ENCODE measurements around the gene SEL1L2.

The SEL1L2 gene

DNA sequence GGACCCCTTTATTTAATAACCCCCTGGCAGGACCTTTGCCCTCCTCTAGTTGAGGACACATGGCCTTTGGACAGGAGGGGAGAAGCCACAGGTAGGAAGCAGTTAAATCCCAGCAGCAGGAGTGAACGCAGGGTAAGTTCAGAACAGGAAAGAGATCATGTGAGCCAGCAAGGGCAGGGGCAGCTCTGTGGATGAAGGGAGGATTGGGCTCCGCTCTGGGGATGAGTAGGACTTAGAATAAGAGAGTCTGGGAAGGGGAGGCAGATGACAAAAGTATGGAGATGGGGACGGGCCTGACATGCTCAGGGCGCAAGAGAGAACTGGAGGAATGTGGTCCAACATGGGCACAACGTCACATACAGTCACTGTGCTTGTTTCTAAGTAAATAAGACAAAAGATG lies 116.6 kb downstream of the SEL1L2 start:
- Histone ChIP-seq H3K4me3 (no peak overlapping the region), H3K27ac (no peak overlapping the region)
- TF ChIP-seq, protein P1, sequence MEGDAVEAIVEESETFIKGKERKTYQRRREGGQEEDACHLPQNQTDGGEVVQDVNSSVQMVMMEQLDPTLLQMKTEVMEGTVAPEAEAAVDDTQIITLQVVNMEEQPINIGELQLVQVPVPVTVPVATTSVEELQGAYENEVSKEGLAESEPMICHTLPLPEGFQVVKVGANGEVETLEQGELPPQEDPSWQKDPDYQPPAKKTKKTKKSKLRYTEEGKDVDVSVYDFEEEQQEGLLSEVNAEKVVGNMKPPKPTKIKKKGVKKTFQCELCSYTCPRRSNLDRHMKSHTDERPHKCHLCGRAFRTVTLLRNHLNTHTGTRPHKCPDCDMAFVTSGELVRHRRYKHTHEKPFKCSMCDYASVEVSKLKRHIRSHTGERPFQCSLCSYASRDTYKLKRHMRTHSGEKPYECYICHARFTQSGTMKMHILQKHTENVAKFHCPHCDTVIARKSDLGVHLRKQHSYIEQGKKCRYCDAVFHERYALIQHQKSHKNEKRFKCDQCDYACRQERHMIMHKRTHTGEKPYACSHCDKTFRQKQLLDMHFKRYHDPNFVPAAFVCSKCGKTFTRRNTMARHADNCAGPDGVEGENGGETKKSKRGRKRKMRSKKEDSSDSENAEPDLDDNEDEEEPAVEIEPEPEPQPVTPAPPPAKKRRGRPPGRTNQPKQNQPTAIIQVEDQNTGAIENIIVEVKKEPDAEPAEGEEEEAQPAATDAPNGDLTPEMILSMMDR (IDR thresholded peaks at IDR 0.05): no peak
- DNase-seq (ENCODE audit: low spot score): no peak

DNA sequence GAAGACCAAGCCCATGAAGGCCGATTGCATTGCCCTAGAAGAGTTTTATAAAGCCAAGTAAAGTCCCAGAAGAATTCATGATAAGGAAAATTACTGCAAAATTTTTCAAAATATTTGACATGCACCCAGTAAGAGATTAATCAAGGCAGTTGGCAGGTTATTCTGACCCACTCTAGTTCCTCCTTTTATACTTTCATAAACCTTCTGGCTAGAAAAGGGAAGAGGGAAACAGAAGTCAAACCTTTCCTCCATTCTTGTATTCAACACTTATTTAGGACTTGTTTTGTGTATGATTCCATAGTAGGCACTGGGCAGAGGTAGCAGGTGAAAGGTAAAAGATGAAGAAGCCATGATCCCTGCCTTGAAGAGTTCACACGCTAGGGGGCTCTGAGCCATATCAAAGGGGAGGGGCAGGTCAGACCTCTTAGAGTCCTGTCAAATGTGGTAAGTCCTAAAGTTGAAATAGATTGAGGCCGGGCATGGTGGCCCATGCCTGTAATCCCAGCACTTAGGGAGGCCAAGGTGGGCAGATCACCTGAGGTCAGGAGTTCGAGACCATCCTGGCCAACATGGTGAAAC lies 120.2 kb downstream of the SEL1L2 start:
- TF ChIP-seq, protein P1 (IDR thresholded peaks at IDR 0.05): no peak
- Histone ChIP-seq H3K4me3 (no peak overlapping the region), H3K27ac (peak overlapping the region in 1 of 2 donors; percentile 19)
- no peak for DNase-seq (ENCODE audit: low spot score)

DNA sequence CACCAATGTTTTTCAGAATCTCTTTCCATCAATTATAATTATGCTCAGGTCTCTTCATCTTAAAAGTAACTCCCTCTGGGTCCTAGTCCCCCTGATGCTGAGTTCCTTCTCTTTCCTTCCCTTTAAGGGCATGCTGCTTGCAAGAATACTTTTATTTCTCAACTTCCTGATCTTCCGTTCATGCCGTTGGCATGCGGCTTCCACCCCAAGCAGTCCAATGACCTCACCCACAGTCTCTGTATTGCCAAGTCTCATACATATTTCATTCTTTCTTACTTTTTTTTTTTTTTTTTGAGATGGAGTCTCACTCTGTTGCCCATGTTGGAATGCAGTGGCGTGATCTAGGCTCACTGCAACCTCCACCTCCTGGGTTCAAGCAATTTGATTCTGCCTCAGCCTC lies 122.1 kb downstream of the SEL1L2 start:
- Histone ChIP-seq H3K27ac (peak overlapping the region; percentile 40 to 79), H3K4me3 (no peak overlapping the region)
- no peak for DNase-seq (ENCODE audit: low spot score)
- TF ChIP-seq, protein P1 (IDR thresholded peaks at IDR 0.05): no peak

DNA sequence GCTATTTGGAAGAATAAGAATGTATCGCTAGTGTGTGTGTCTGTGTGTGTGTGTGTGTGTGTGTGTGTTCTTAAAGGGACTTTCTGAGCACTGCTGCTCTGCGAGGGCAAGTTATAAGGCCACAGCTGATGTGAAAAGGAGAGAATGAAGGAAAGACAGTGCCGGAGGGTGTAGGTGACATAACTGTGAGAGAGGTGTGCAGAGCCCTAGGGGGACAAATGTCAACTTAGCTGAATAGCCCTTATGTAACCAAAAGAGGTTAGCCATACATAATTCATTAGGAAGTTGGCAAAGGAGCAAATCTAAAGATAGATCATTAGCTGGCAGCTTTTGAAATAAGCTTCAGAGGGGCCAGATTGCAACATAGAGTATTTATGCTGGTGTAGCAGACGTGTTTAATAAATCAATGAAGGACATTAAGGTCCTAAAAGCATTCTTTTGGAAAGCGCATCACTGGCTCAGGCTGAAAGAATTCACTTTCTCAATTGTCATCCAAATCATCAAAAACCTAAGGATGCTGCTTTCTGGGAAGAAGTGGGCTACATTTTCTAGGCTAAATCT lies 124.5 kb downstream of the SEL1L2 start:
- DNase-seq (ENCODE audit: low spot score): no peak
- Histone ChIP-seq H3K27ac (peak overlapping the region; percentile 59 to 61), H3K4me3 (no peak overlapping the region)
- TF ChIP-seq, protein P1 (IDR thresholded peaks at IDR 0.05): no peak

DNA sequence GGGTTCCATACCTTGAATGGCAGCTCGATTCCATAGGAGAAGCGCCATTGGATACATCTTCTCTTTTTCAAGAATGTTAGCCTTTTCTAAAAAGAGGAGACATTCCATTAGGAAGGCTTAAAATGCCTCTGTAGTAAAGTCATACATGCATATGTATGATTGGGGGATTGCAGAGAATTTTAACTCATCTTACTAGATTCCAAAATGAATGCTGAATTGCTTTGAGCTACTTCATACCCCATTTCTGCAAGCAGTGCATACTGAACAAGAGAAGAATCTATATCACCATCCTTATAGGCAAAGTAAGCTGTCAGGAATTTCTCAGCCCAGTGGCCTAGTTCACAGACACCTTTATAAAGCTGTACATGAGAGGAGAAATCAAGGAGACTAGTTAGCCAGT lies 125.3 kb downstream of the SEL1L2 start:
- no peak for DNase-seq (ENCODE audit: low spot score)
- no peak overlapping the region for H3K4me3 ChIP-seq
- TF ChIP-seq, protein P1 (IDR thresholded peaks at IDR 0.05): no peak
- peak overlapping the region; percentile 59 to 61 for H3K27ac ChIP-seq

DNA sequence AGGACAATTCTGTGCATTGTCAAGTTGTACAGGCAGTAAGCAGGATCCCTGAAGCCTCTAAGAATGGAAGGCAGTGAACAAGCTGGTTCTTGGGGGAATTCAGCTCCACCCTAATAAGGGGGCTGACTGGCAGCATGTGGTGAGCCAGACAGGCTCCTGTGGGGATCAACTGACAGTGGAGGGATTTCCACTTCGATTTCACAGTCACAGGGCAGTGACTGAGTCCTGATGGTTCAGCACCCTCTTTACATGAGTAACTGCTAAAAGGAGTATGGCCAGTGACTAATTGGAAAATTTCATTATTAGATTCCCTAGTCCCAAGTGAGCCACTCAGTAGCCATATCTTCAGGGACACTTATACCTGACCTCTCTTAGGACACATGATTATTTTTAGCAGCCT lies 127.2 kb downstream of the SEL1L2 start:
- no peak overlapping the region for H3K4me3 ChIP-seq
- TF ChIP-seq, protein P1 (IDR thresholded peaks at IDR 0.05): no peak
- H3K27ac ChIP-seq: no peak overlapping the region
- DNase-seq (ENCODE audit: low spot score): no peak

DNA sequence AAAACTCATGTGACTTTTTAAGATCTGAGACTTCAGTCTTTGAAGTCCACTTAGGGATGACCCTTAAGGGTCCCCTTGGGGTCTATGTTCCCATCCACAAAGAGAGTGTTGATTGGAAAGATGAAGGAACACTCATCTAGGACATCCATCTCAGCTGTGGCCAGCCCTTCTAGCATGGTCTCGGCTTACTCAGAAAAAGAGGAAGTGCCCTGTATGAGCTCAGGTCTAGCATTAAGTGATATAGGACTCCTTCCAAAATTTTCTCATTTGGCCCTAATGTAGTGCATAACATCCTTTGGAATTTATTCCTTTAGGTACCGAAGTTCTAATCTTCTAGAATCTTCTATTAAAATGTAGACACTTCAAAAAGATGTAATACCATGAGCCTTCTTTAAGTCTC lies 128.2 kb downstream of the SEL1L2 start:
- TF ChIP-seq, protein P1 (IDR thresholded peaks at IDR 0.05): no peak
- Histone ChIP-seq H3K27ac (no peak overlapping the region), H3K4me3 (no peak overlapping the region)
- no peak for DNase-seq (ENCODE audit: low spot score)

Data from coronary artery (tissue), 2 donors.